LNCAP (cell line): Measurements from ENCODE around the gene STPG4.

Source experiments
- CTCF ChIP-seq: fragments of 450-650 bp; IDR thresholded peaks from 2 replicates; pipeline ENCODE4 v1.5.1; 2017; ENCODE audit warnings: mild to moderate bottlenecking

STPG4 gene

GRCh38 chr2:47195148-47195547 is 40.0 kb upstream of the STPG4 start:
- TF ChIP-seq CTCF = no peak

- no peak for TF ChIP-seq CTCF
Measured at GRCh38 chr2:47194410-47194809, 39.3 kb upstream of the STPG4 start.

- TF ChIP-seq CTCF = no peak
Measured at GRCh38 chr2:47193607-47194006, 38.5 kb upstream of the STPG4 start.

GRCh38 chr2:47190188-47190881 is 35.2 kb upstream of the STPG4 start:
- no peak for TF ChIP-seq CTCF

GRCh38 chr2:47189635-47190034 is 34.5 kb upstream of the STPG4 start:
- TF ChIP-seq CTCF = no peak

- TF ChIP-seq CTCF = no peak
Measured at GRCh38 chr2:47187069-47187468, 32.0 kb upstream of the STPG4 start.

- no peak for TF ChIP-seq CTCF
Measured at GRCh38 chr2:47186351-47186750, 31.2 kb upstream of the STPG4 start.

- TF ChIP-seq CTCF = no peak
Measured at GRCh38 chr2:47181176-47181575, 26.1 kb upstream of the STPG4 start.
